OCI-LY1 (cell line): ENCODE data around the gene WNK2.
A peak's percentile ranks its signal among the peaks of the same experiment; 100 is the strongest.

ENCODE experiments used
- H2AFZ ChIP-seq: fragments of 200-600 bp; sonication (generic), shearing (Covaris generic); 2 replicates; pipeline ENCODE4 v1.6.0; 2014; ENCODE audit warnings: antibody characterized with exemption, mild to moderate bottlenecking, low read length
- H3F3A ChIP-seq: fragments of 200-600 bp; sonication (generic), shearing (Covaris generic); 2 replicates; pipeline ENCODE4 v1.6.0; 2014; ENCODE audit warnings: mild to moderate bottlenecking, antibody characterized with exemption, low read length, moderate library complexity; ENCODE audit not compliant: insufficient read depth
- H3K27ac ChIP-seq: fragments of 200-600 bp; sonication (generic); 2 replicates; pipeline ENCODE4 v1.5.1; 2014; ENCODE audit warnings: low read length, mixed run types, mild to moderate bottlenecking, low read depth; ENCODE audit not compliant: poor library complexity, severe bottlenecking
- H3K27me3 ChIP-seq: fragments of 200-600 bp; sonication (generic); 2 replicates; pipeline ENCODE4 v1.6.0; 2014; ENCODE audit warnings: antibody characterized with exemption, mild to moderate bottlenecking, low read length, moderate library complexity; ENCODE audit not compliant: insufficient read depth
- H3K36me3 ChIP-seq: fragments of 200-600 bp; sonication (generic); 2 replicates; pipeline ENCODE4 v1.6.1; 2014; ENCODE audit warnings: mild to moderate bottlenecking, antibody characterized with exemption, low read length, moderate library complexity, mixed read lengths; ENCODE audit not compliant: insufficient read depth
- H3K4me1 ChIP-seq: fragments of 200-600 bp; sonication (generic); 2 replicates; pipeline ENCODE4 v1.5.1; 2014; ENCODE audit warnings: mild to moderate bottlenecking, low read length, moderate library complexity; ENCODE audit not compliant: insufficient read depth, severe bottlenecking
- H3K4me2 ChIP-seq: fragments of 200-600 bp; sonication (generic), shearing (Covaris generic); 2 replicates; pipeline ENCODE4 v1.6.1; 2014; ENCODE audit warnings: low read length
- H3K4me3 ChIP-seq: fragments of 200-600 bp; sonication (generic); 2 replicates; pipeline ENCODE4 v1.5.1; 2014; ENCODE audit warnings: low read length, low read depth, mild to moderate bottlenecking, mixed read lengths; ENCODE audit not compliant: poor library complexity, severe bottlenecking
- H3K79me2 ChIP-seq: fragments of 200-600 bp; shearing (Covaris generic); 2 replicates; pipeline ENCODE4 v1.6.1; 2016; ENCODE audit warnings: mixed run types, low read length, mixed read lengths; ENCODE audit not compliant: insufficient read depth
- H3K9ac ChIP-seq: fragments of 200-600 bp; sonication (generic), shearing (Covaris generic); 2 replicates; pipeline ENCODE4 v1.6.1; 2014; ENCODE audit warnings: mild to moderate bottlenecking, low read length, mixed read lengths
- H3K9me2 ChIP-seq: fragments of 200-600 bp; sonication (generic), shearing (Covaris generic); 2 replicates; pipeline ENCODE4 v1.6.1; 2014; ENCODE audit warnings: low read depth, mild to moderate bottlenecking, low read length, mixed read lengths
- H3K9me3 ChIP-seq: fragments of 200-600 bp; shearing (Covaris generic); 2 replicates; pipeline ENCODE4 v1.6.1; 2014; ENCODE audit warnings: low read length, mixed read lengths
- H4K20me1 ChIP-seq: fragments of 200-600 bp; sonication (generic), shearing (Covaris generic); 2 replicates; pipeline ENCODE4 v1.6.0; 2016; ENCODE audit warnings: mild to moderate bottlenecking, low read length; ENCODE audit not compliant: insufficient read depth
- CTCF ChIP-seq: fragments of 200-600 bp; sonication (generic), shearing (Covaris generic); IDR thresholded peaks from 2 replicates; pipeline ENCODE4 v1.5.1; 2017; ENCODE audit warnings: mild to moderate bottlenecking, antibody characterized with exemption, low read length, moderate library complexity, mixed read lengths
- EZH2 ChIP-seq: fragments of 200-600 bp; sonication (generic), shearing (Covaris generic); IDR thresholded peaks from 2 replicates; pipeline ENCODE4 v1.8.0; 2017; ENCODE audit warnings: borderline replicate concordance, mixed run types, mild to moderate bottlenecking, antibody characterized with exemption, low read length, moderate library complexity, mixed read lengths

Gene WNK2

GRCh38 chr9:93276973-93277372 is 93.0 kb downstream of the WNK2 start:
- H3K79me2 ChIP-seq: no peaks in the 10 kb centered on the region
- H3K4me2 ChIP-seq: no peak overlapping the region
- TF ChIP-seq EZH2 (no peak), CTCF (peak; percentile 8; the same call in 1 of the 2 replicates)
- H3K27ac ChIP-seq: peak overlapping the region; percentile 9
- no peaks in the 10 kb centered on the region for H3K27me3 ChIP-seq
- H3K4me1 ChIP-seq: no peaks in the 10 kb centered on the region
- no peaks in the 10 kb centered on the region for H3K9me2 ChIP-seq
- peaks cover 70% of the 10 kb centered on the region for H3K9me3 ChIP-seq
- no peak overlapping the region for H3K4me3 ChIP-seq
- H3F3A ChIP-seq: 0 out of 2 replicates have a peak, but pooled peaks cover 6% of the 10 kb centered on the region
- H3K9ac ChIP-seq: no peak overlapping the region
- no peak overlapping the region for H2AFZ ChIP-seq
- no peaks in the 10 kb centered on the region for H4K20me1 ChIP-seq
- peaks cover 67% of the 10 kb centered on the region for H3K36me3 ChIP-seq

GRCh38 chr9:93278144-93278543 is 94.2 kb downstream of the WNK2 start:
- Histone ChIP-seq H3F3A (0 out of 2 replicates have a peak, but pooled peaks cover 6% of the 10 kb centered on the region), H3K36me3 (peaks cover 76% of the 10 kb centered on the region), H3K4me2 (no peak overlapping the region), H2AFZ (no peak overlapping the region), H3K4me3 (no peak overlapping the region), H3K27ac (peak overlapping the region; percentile 0), H3K27me3 (no peaks in the 10 kb centered on the region), H3K4me1 (no peaks in the 10 kb centered on the region), H3K79me2 (no peaks in the 10 kb centered on the region), H3K9me2 (no peaks in the 10 kb centered on the region), H4K20me1 (no peaks in the 10 kb centered on the region), H3K9me3 (peaks cover 73% of the 10 kb centered on the region), H3K9ac (no peak overlapping the region)
- TF ChIP-seq EZH2 (no peak), CTCF (no peak)

GRCh38 chr9:93280661-93281259 is 96.8 kb downstream of the WNK2 start:
- H3K9ac ChIP-seq: no peak overlapping the region
- H4K20me1 ChIP-seq: no peaks in the 10 kb centered on the region
- no peak overlapping the region for H3K4me2 ChIP-seq
- peaks cover 69% of the 10 kb centered on the region for H3K9me3 ChIP-seq
- H3K4me1 ChIP-seq: peaks cover 21% of the 10 kb centered on the region
- no peaks in the 10 kb centered on the region for H3K9me2 ChIP-seq
- TF ChIP-seq CTCF (no peak), EZH2 (no peak)
- no peaks in the 10 kb centered on the region for H3K27me3 ChIP-seq
- H3F3A ChIP-seq: peaks cover 12% of the 10 kb centered on the region
- H3K36me3 ChIP-seq: peaks cover 82% of the 10 kb centered on the region
- H3K79me2 ChIP-seq: no peaks in the 10 kb centered on the region
- no peak overlapping the region for H3K4me3 ChIP-seq
- no peak overlapping the region for H2AFZ ChIP-seq
- no peak overlapping the region for H3K27ac ChIP-seq
